HepG2 (cell line): ENCODE results near the gene IL1A. TPM values are rescaled to one million over a fixed set of nuclear protein-coding genes. Genes with fewer than 3 reads are reported as not detected.

Experiments used
- ARID3A ChIP-seq: IDR thresholded peaks from 2 replicates; pipeline ENCODE4 v1.6.1; 2012; ENCODE audit warnings: low read depth, low read length, improper control_type of control experiment
- ATF7-NPFF ChIP-seq: sonication (generic); formaldehyde crosslinking; IDR thresholded peaks from 2 replicates; pipeline ENCODE4 v1.8.1; 2023; ENCODE audit warnings: mild to moderate bottlenecking, low read depth, missing genetic modification reagents, moderate library complexity
- DPF2 ChIP-seq: sonication (generic); formaldehyde crosslinking; IDR thresholded peaks from 2 replicates; pipeline ENCODE4 v1.4.0; 2020; ENCODE audit warnings: mild to moderate bottlenecking, low read depth, missing genetic modification reagents, borderline replicate concordance
- IRF2 ChIP-seq: IDR thresholded peaks from 2 replicates; pipeline ENCODE4 v1.6.1; 2018; ENCODE audit warnings: missing genetic modification reagents, missing compliant biosample characterization
- MXD4 ChIP-seq: IDR thresholded peaks from 2 replicates; pipeline ENCODE4 v1.6.1; 2016; ENCODE audit warnings: mild to moderate bottlenecking, missing biosample characterization, missing genetic modification reagents
- PLRG1 ChIP-seq: fragments of 450-650 bp; conservative IDR thresholded peaks from 2 replicates; pipeline ENCODE4 v1.6.1; 2016
- RNF219 ChIP-seq: sonication (generic); formaldehyde crosslinking; IDR thresholded peaks from 2 replicates; pipeline ENCODE4 v1.5.0; 2020; ENCODE audit warnings: mild to moderate bottlenecking, missing genetic modification reagents
- RORA ChIP-seq: sonication (generic); formaldehyde crosslinking; IDR thresholded peaks from 2 replicates; pipeline ENCODE4 v1.5.0; 2020; ENCODE audit warnings: mild to moderate bottlenecking, missing genetic modification reagents, moderate library complexity
- SMAD9 ChIP-seq: sonication (generic); formaldehyde crosslinking; IDR thresholded peaks from 2 replicates; pipeline ENCODE4 v1.5.1; 2020; ENCODE audit warnings: mild to moderate bottlenecking, missing genetic modification reagents
- SMARCE1 ChIP-seq: fragments of 450-650 bp; IDR thresholded peaks from 2 replicates; pipeline ENCODE4 v1.6.1; 2017; ENCODE audit warnings: borderline replicate concordance
- SSRP1 ChIP-seq: IDR thresholded peaks from 2 replicates; pipeline ENCODE4 v1.6.1; 2016; ENCODE audit warnings: control low read depth
- STAT5B ChIP-seq: sonication (generic); formaldehyde crosslinking; IDR thresholded peaks from 2 replicates; pipeline ENCODE4 v1.4.0; 2020; ENCODE audit warnings: missing genetic modification reagents
- ZBTB33 ChIP-seq: sonication (generic); formaldehyde crosslinking; IDR thresholded peaks from 2 replicates; pipeline ENCODE4 v1.4.0; 2020; ENCODE audit warnings: missing genetic modification reagents
- ZFY ChIP-seq: sonication (generic); formaldehyde crosslinking; IDR thresholded peaks from 2 replicates; pipeline ENCODE4 v1.4.0; 2020; ENCODE audit warnings: missing genetic modification reagents
- ZNF124 ChIP-seq: sonication (generic); formaldehyde crosslinking; IDR thresholded peaks from 2 replicates; pipeline ENCODE4 v1.4.0; 2020; ENCODE audit warnings: missing genetic modification reagents
- ZNF207 ChIP-seq: fragments of 450-650 bp; IDR thresholded peaks from 2 replicates; pipeline ENCODE4 v1.6.1; 2016; ENCODE audit warnings: antibody characterized with exemption, borderline replicate concordance
- ZNF354B ChIP-seq: sonication (generic); formaldehyde crosslinking; IDR thresholded peaks from 2 replicates; pipeline ENCODE4 v1.8.0; 2022; ENCODE audit warnings: mild to moderate bottlenecking, missing genetic modification reagents
- ZNF562 ChIP-seq: sonication (generic); formaldehyde crosslinking; IDR thresholded peaks from 2 replicates; pipeline ENCODE4 v1.8.0; 2022; ENCODE audit warnings: missing genetic modification reagents, borderline replicate concordance
- ZNF687 ChIP-seq: sonication (generic); formaldehyde crosslinking; IDR thresholded peaks from 2 replicates; pipeline ENCODE4 v1.5.1; 2020; ENCODE audit warnings: mild to moderate bottlenecking, missing genetic modification reagents, moderate library complexity
- ZNF720 ChIP-seq: sonication (generic); formaldehyde crosslinking; IDR thresholded peaks from 2 replicates; pipeline ENCODE4 v1.4.0; 2020; ENCODE audit warnings: missing genetic modification reagents
- polyA plus RNA-seq, 8 experiments: library from polyadenylated mRNA; depleted of rRNA in 3 of 8; stranded (reverse) in 7 of 8; unstranded in 1 of 8; fragments of >200 nt; fragmentation: Illumina TruSeq in 4 of 8; extraction: Trizol in 4 of 8; gene quantifications; 2 replicates each; pipeline versions ENCODE4 v1.2.1 to v1.2.3, GENCODE V29; 2011 to 2016; ENCODE audit warnings: low read depth in 4 of 8, missing spikeins in 1 of 8, mixed read lengths in 1 of 8; ENCODE audit not compliant: insufficient read depth in 1 of 8
- total RNA-seq, 5 experiments: library from RNA; depleted of rRNA; stranded (reverse); fragments of >200 nt; fragmentation: Illumina TruSeq; extraction: Trizol; gene quantifications; 2 replicates each; pipeline ENCODE4 v1.2.3, GENCODE V29; 2016; ENCODE audit warnings: low read depth in 1 of 5

The IL1A gene
- total and polyA plus RNA-seq, 2 of the 13 experiments (the other 11 are each of a cell fraction or from before 2014, with no cell fraction given) = not detected

GRCh38 chr2:112726487-112727190 is 57.7 kb downstream of the IL1A start (continued):
- TF ChIP-seq ZNF687 (CRISPR knock-in tag) = peak; percentile 85
- TF ChIP-seq DPF2 (CRISPR knock-in tag) = 0 out of 2 replicates have a peak, but pooled peaks have one; percentile 48
- peak; percentile 89; the same call in 1 of the 2 replicates for TF ChIP-seq ZNF124 (CRISPR knock-in tag)
- no peak; the same call in 1 of the 2 replicates for TF ChIP-seq MXD4 (CRISPR knock-in tag)
- no peak for TF ChIP-seq RNF219
- no peak for TF ChIP-seq ZNF207
- no peak for TF ChIP-seq SMARCE1
- no peak for TF ChIP-seq RORA
- TF ChIP-seq ZNF562 (CRISPR knock-in tag) = no peak
- TF ChIP-seq SMAD9 (CRISPR knock-in tag) = no peak
- TF ChIP-seq SSRP1 (CRISPR knock-in tag) = no peak
- TF ChIP-seq ZFY (CRISPR knock-in tag) = peak; percentile 68; the same call in 1 of the 2 replicates
- TF ChIP-seq ZNF720 (CRISPR knock-in tag) = peak; percentile 9; the same call in 1 of the 2 replicates
- TF ChIP-seq ARID3A = 0 out of 2 replicates have a peak, but pooled peaks have one; percentile 30
- 0 out of 2 replicates have a peak, but pooled peaks have one; percentile 40 for TF ChIP-seq ATF7-NPFF (CRISPR knock-in tag)
- no peak for TF ChIP-seq STAT5B (CRISPR knock-in tag)
- peak; percentile 63 for TF ChIP-seq ZBTB33 (CRISPR knock-in tag)
- TF ChIP-seq IRF2 (CRISPR knock-in tag) = peak; percentile 92; the same call in 1 of the 2 replicates
- TF ChIP-seq ZNF354B = no peak
- no peak for TF ChIP-seq PLRG1
